GM19397 (cell line): Measurements from ENCODE around the gene SNU13.
"Not testable (repeated sequence)": the region's sequence is repeated elsewhere in the genome, so short reads cannot be mapped to it uniquely, and the experiment has no call there.

Experiments used
- ATAC-seq: cut with Tn5 transposase; IDR thresholded peaks from one replicate; pipeline ENCODE4 v1.9.1; 2021; ENCODE audit warnings: mild to moderate bottlenecking, moderate library complexity; ENCODE audit not compliant: unreplicated experiment

Gene SNU13

GRCh38 chr22:41682033-41682807, 6.4 kb downstream of the SNU13 start:
- peak; percentile 68 for ATAC-seq

DNA sequence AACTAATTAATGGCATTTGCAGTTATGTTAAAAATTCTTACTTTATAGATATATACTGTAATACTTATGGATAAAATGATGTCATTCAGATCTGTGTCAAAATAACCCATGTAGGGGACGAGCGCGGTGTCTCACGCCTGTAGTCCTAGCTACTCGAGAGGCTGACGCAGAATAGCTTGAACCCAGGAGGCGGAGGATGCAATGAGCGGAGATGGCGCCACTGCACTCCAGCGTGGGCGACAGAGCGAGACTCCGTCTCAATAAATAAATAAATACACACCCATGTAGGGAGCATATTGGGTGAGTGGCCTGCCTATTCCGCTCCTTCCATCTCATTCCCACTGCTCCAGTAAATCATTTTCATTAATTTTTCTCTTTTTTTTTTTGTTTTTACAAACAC, 7.1 kb downstream of the SNU13 start:
- no peak for ATAC-seq

GRCh38 chr22:41676134-41676533, 12.5 kb downstream of the SNU13 start:
- ATAC-seq = no peak

GRCh38 chr22:41674846-41675340, 13.8 kb downstream of the SNU13 start:
- ATAC-seq = no peak

DNA sequence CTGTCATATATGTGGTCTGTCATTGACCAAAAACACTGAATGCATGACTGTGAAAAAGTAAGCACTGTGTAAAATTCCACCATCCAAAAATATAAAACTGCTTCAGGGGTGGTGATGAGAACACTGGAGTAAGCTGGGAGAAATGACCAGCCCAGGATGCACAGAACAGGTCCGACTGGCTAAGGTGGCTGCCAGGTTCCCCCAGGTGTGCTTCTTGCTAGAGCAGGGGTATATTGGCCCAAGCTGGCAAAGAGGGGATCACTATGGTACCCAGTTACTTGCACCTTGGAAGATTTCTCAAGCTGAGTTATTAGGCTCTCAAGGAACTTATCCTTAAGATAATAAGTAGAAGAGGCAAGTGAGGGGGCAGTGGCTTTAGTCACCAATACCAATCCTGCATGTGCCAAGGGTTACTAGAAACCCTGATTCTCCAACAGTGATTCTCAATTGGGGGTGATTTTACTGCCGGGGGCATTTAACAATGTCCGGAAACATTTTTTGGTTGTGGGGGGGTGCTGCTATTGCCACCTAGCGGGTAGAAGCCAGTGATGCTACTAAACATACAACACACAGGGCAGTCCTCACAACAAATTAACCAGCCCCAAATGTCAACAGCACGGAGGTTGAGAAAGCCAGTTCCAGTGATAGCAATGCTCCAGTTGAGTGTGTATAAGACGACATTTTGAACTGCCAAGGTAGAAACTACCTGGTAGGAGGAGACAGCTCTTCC, 15.7 kb downstream of the SNU13 start:
- ATAC-seq = no peak

GRCh38 chr22:41672096-41672495, 16.6 kb downstream of the SNU13 start:
- not testable (repeated sequence) for ATAC-seq

- no peak for ATAC-seq
These were observed 19.4 kb downstream of the SNU13 start for GRCh38 chr22:41668971-41669911.

- ATAC-seq = no peak
These were observed 23.7 kb downstream of the SNU13 start for GRCh38 chr22:41664951-41665350.

- no peak for ATAC-seq
These were observed 24.2 kb downstream of the SNU13 start for GRCh38 chr22:41664490-41664889.

DNA sequence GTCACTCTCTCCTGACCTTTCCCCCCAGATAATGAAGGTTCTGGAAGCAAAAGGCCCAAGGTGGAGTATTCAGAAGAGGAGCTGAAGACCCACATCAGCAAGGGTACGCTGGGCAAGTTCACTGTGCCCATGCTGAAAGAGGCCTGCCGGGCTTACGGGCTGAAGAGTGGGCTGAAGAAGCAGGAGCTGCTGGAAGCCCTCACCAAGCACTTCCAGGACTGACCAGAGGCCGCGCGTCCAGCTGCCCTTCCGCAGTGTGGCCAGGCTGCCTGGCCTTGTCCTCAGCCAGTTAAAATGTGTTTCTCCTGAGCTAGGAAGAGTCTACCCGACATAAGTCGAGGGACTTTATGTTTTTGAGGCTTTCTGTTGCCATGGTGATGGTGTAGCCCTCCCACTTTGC, 25.1 kb downstream of the SNU13 start:
- ATAC-seq = not testable (repeated sequence)

DNA sequence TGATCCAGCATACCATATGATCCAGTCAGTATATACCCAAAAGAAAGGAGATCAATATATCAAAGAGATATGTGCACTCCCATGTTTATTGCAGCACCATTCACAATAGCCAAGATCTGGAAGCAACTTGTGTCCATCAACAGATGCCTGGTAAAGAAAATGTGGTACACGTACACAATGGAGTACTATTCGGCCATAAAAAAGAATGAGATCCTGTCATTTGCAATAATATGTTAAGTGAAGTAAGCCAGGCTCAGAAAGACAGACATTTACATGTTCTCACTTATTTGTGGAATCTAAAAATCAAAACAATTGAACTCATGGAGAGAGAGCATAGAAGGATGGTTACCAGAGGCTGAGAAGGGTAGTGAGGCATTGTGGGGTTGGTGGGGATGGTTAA, 27.0 kb downstream of the SNU13 start:
- no peak for ATAC-seq

GRCh38 chr22:41661088-41661487, 27.6 kb downstream of the SNU13 start:
- no peak for ATAC-seq

GRCh38 chr22:41660416-41660815, 28.3 kb downstream of the SNU13 start:
- ATAC-seq = no peak

DNA sequence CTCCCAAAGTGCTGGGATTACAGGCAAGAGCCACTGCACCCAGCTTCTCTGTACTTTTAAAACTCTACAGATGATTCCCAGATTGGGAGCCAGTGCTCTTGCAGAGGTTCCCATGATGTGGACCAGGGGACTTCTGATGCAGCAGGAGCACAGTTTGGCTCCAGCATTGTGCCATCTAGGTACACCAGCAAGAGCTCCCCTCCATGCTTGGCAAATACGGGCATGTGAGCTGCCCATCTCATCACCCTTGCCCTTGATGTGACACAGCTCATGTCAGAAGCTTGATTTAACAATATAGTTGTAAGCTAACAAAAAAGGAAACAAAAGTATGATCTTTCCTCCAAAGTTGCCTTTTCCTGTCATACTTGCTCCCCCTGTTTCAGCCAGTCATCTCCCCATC, 28.7 kb downstream of the SNU13 start:
- ATAC-seq = no peak

DNA sequence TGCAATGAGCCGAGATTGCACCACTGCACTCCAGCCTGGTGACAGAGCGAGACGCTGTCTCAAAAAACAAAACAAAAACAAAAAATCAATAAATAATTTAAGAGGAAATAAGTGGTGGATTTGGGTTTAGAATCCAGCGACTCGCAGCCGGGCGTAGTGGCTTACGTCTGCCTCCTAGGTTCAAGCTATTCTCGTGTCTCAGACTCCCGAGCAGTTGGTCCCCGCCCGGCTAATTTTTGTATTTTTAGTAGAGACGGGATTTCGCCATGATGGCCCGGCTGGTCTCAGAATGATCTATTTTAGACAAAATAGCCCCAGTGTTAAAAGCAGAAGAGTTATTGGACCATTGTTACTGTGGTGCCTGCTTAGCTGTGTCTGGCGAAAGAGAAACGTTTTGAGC, 29.8 kb downstream of the SNU13 start:
- no peak for ATAC-seq

DNA sequence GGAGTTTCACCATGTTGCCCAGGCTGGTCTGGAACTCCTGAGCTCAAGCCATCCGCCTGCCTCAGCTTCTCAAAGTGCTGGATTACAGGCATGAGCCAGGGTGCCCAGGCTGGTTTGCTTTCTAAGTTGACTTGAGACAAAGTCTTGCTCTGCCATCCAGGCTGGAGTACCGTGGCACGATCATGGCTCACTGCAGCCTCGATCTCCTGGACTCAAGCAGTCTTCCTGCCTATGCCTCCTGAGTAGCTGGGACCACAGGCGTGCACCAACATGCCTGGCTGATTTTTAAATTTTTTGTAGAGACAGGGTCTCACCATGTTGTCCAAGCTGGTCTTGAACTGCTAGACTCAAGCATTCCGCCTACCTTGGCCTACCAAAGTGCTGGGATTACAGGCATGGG, 31.0 kb downstream of the SNU13 start:
- no peak for ATAC-seq

- ATAC-seq = no peak
These were observed 32.1 kb downstream of the SNU13 start for GRCh38 chr22:41656556-41656955.

DNA sequence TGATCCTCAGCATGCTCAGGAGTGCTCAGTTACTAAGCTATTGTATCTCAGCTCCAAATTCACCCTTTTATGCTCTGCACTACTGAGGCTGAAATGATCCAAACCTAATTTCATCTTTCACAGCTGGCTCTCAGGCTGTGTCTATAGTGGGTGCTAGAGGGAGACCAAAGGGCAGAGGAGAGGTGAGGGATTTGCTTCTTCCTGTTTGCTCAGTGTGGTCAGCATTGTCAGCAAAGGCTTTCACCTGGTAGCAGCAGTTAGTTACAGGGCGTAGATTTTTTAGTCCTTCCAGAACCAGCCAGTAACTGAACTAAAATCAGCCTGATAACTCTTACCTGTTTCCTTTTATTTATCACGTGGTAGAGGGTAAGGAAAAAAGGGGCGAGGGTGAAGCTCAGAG, 34.3 kb downstream of the SNU13 start:
- ATAC-seq = no peak

GRCh38 chr22:41650821-41651220, 37.8 kb downstream of the SNU13 start:
- no peak for ATAC-seq

DNA sequence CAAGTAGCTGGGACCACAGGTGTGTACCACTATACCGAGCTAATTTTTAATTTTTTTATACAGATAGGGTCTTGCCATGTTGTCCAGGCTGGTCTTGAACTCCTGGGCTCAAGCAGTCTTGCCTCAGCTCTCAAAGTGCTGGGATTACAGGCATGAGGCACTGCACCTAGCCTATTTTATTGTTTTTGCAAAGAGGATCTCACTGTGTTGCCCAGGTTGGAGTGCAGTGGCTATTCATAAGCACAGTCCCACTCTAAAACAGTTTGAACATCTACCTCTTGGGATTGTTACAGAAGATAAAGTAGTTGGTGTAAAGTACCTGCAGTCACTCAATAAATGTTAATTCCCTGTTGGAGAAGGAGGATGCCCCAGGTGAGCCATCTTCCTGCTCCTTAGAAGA, 38.4 kb downstream of the SNU13 start:
- ATAC-seq = no peak

GRCh38 chr22:41648432-41648831, 40.2 kb downstream of the SNU13 start:
- no peak for ATAC-seq
